Gastrocnemius medialis (tissue), 4 donors: ENCODE results near the gene GTF3C4.

Experiments used
- CTCF ChIP-seq, 5 experiments: fragments of 450-650 bp in 3 of 5; fragments of 200-600 bp in 2 of 5; sonication (generic) in 2 of 5; IDR thresholded peaks in 4 of 5; conservative IDR thresholded peaks in 1 of 5; 1 replicate in 4 of 5; 2 replicates in 1 of 5; pipeline ENCODE4 v1.5.1; 2016 to 2019; ENCODE audit warnings: antibody characterized with exemption in 5 of 5, mild to moderate bottlenecking in 3 of 5, moderate library complexity in 3 of 5
- POLR2A ChIP-seq, 2 donors: fragments of 450-650 bp; IDR thresholded peaks; one replicate each; pipeline ENCODE4 v1.6.1; 2017; ENCODE audit warnings: antibody characterized with exemption in 2 of 2, mild to moderate bottlenecking in 2 of 2, moderate library complexity in 2 of 2

- no peak for TF ChIP-seq CTCF (IDR thresholded peaks at IDR 0.05 in 4 of 5, conservative IDR thresholded peaks at IDR 0.05 in 1 of 5)
- TF ChIP-seq POLR2A (IDR thresholded peaks at IDR 0.05), result no peak
Measured at GRCh38 chr9:132702254-132702653, 32.0 kb downstream of the GTF3C4 start.
